IMR-90 (cell line): ENCODE results near the gene GRIK5. TPM values are rescaled to one million over a fixed set of nuclear protein-coding genes. Genes with fewer than 3 reads are reported as not detected.

Experiments
- ATAC-seq: fragments of 200-7000 bp; cut with Tn5 transposase; 2 replicates; pipeline ENCODE4 v1.9.1; 2020; ENCODE audit warnings: low read depth, mild to moderate bottlenecking, moderate library complexity
- BruUV-seq: library from RNA; stranded (reverse); fragments of 400-500 nt; replicated peaks from 2 replicates; lab custom pipeline; 2021; lab: Mats Ljungman, UMichigan
- CTCF ChIA-PET: fragments of 300-600 bp; formaldehyde crosslinking; extraction: SDS; loops from one replicate; lab custom pipeline; 2021; ENCODE audit warnings: antibody characterized with exemption; lab: Yijun Ruan, JAX
- POLR2A ChIA-PET: fragments of 300-600 bp; sonication (Branson Sonifier 250); formaldehyde crosslinking; loops from one replicate; lab custom pipeline; 2022; ENCODE audit warnings: antibody characterized with exemption; ENCODE audit not compliant: unreplicated experiment; lab: Charles Lee
- DNase-seq: peaks from one replicate; pipeline ENCODE4 v3.0.0; 2013
- H2AFZ ChIP-seq: replicated peaks from 2 replicates; pipeline ENCODE3; 2013; ENCODE audit warnings: low read length, mild to moderate bottlenecking; ENCODE audit not compliant: poor library complexity
- H2AK5ac ChIP-seq: 2 replicates; pipeline ENCODE4 v1.6.1; 2013; ENCODE audit warnings: low read depth, low read length, inconsistent platforms
- H2AK9ac ChIP-seq: replicated peaks from 2 replicates; pipeline ENCODE3; 2013; ENCODE audit warnings: mild to moderate bottlenecking, low read depth, low read length, moderate library complexity; ENCODE audit not compliant: poor library complexity
- H2BK120ac ChIP-seq: 2 replicates; pipeline ENCODE4 v1.6.1; 2013; ENCODE audit warnings: low read depth, low read length, inconsistent platforms
- H2BK15ac ChIP-seq: 3 replicates; pipeline ENCODE4 v1.6.1; 2013; ENCODE audit warnings: low read depth, low read length, inconsistent platforms
- H2BK20ac ChIP-seq: 2 replicates; pipeline ENCODE4 v1.6.1; 2013; ENCODE audit warnings: low read depth, mild to moderate bottlenecking, inconsistent platforms, low read length, moderate library complexity
- H2BK5ac ChIP-seq: 2 replicates; pipeline ENCODE4 v1.6.1; 2013; ENCODE audit warnings: mild to moderate bottlenecking, low read depth, low read length, inconsistent platforms; ENCODE audit not compliant: poor library complexity, severe bottlenecking
- H3K14ac ChIP-seq: replicated peaks from 2 replicates; pipeline ENCODE4 v1.6.1; 2013; ENCODE audit warnings: low read depth, low read length, inconsistent platforms
- H3K18ac ChIP-seq: 2 replicates; pipeline ENCODE4 v1.6.1; 2013; ENCODE audit warnings: low read depth, low read length, control low read depth
- H3K23ac ChIP-seq: 2 replicates; pipeline ENCODE4 v1.6.1; 2013; ENCODE audit warnings: low read depth, low read length, inconsistent platforms
- H3K27ac ChIP-seq: 2 replicates; pipeline ENCODE4 v1.5.1; 2013; ENCODE audit warnings: mild to moderate bottlenecking, control low read depth, low read length; ENCODE audit not compliant: insufficient read depth
- H3K27me3 ChIP-seq: 2 replicates; pipeline ENCODE4 v1.6.1; 2013; ENCODE audit warnings: low read length; ENCODE audit not compliant: control insufficient read depth, insufficient read depth
- H3K36me3 ChIP-seq: 2 replicates; pipeline ENCODE4 v1.6.1; 2013; ENCODE audit warnings: low read length, mixed read lengths; ENCODE audit not compliant: control insufficient read depth, insufficient read depth
- H3K4ac ChIP-seq: 2 replicates; pipeline ENCODE4 v1.6.1; 2013; ENCODE audit warnings: low read depth, low read length, inconsistent platforms
- H3K4me1 ChIP-seq: 2 replicates; pipeline ENCODE4 v1.6.1; 2013; ENCODE audit warnings: low read length, mixed read lengths; ENCODE audit not compliant: control insufficient read depth, insufficient read depth
- H3K4me2 ChIP-seq: 2 replicates; pipeline ENCODE4 v1.6.1; 2013; ENCODE audit warnings: low read depth, mild to moderate bottlenecking, control low read depth, low read length, moderate library complexity
- H3K4me3 ChIP-seq: 2 replicates; pipeline ENCODE4 v1.5.1; 2013; ENCODE audit warnings: low read depth, mild to moderate bottlenecking, control low read depth, low read length, moderate library complexity; ENCODE audit not compliant: insufficient read depth
- H3K56ac ChIP-seq: 2 replicates; pipeline ENCODE4 v1.6.1; 2013; ENCODE audit warnings: low read length, inconsistent platforms; ENCODE audit not compliant: insufficient read depth; ENCODE audit errors: extremely low read depth
- H3K79me1 ChIP-seq, 2 experiments: 2 replicates each; pipeline ENCODE4 v1.6.1; 2013; ENCODE audit warnings: low read length in 2 of 2, inconsistent platforms in 1 of 2, low read depth in 1 of 2
- H3K9ac ChIP-seq: 2 replicates; pipeline ENCODE4 v1.6.1; 2013; ENCODE audit warnings: low read depth, low read length, control low read depth
- H3K9me1 ChIP-seq: 2 replicates; pipeline ENCODE4 v1.6.1; 2013; ENCODE audit warnings: low read length, inconsistent platforms; ENCODE audit not compliant: insufficient read depth
- H3K9me3 ChIP-seq: 2 replicates; pipeline ENCODE4 v1.6.1; 2013; ENCODE audit warnings: low read length; ENCODE audit not compliant: control insufficient read depth, insufficient read depth
- H4K20me1 ChIP-seq: 2 replicates; pipeline ENCODE4 v1.6.1; 2013; ENCODE audit warnings: low read length, inconsistent platforms; ENCODE audit not compliant: insufficient read depth
- H4K5ac ChIP-seq: 2 replicates; pipeline ENCODE4 v1.6.1; 2013; ENCODE audit warnings: mild to moderate bottlenecking, low read depth, low read length, control low read depth
- H4K8ac ChIP-seq, 2 experiments: 2 replicates each; pipeline ENCODE4 v1.6.1; 2013; ENCODE audit warnings: low read depth in 2 of 2, low read length in 2 of 2, control low read depth in 1 of 2, inconsistent platforms in 1 of 2
- H4K91ac ChIP-seq: 2 replicates; pipeline ENCODE4 v1.6.1; 2013; ENCODE audit warnings: low read depth, low read length, inconsistent platforms; ENCODE audit not compliant: insufficient read depth
- BHLHE40 ChIP-seq: fragments of 150-350 bp; IDR thresholded peaks from 2 replicates; pipeline ENCODE4 v1.6.1; 2016; ENCODE audit warnings: mild to moderate bottlenecking, low read depth, low read length
- CEBPB ChIP-seq: IDR thresholded peaks from 2 replicates; pipeline ENCODE4 v1.6.1; 2012; ENCODE audit warnings: low read depth, low read length, improper control_type of control experiment
- CHD1 ChIP-seq: IDR thresholded peaks from 2 replicates; pipeline ENCODE4 v1.6.1; 2012; ENCODE audit warnings: low read depth, low read length, improper control_type of control experiment
- FOS ChIP-seq: fragments of 150-350 bp; IDR thresholded peaks from 2 replicates; pipeline ENCODE4 v1.6.1; 2016; ENCODE audit warnings: low read depth, low read length
- MAFK ChIP-seq: IDR thresholded peaks from 2 replicates; pipeline ENCODE4 v1.6.1; 2012; ENCODE audit warnings: low read depth, low read length, improper control_type of control experiment
- MAZ ChIP-seq: IDR thresholded peaks from 2 replicates; pipeline ENCODE4 v1.6.1; 2012; ENCODE audit warnings: low read depth, mild to moderate bottlenecking, low read length, improper control_type of control experiment, moderate library complexity, borderline replicate concordance
- MXI1 ChIP-seq: IDR thresholded peaks from 2 replicates; pipeline ENCODE4 v1.6.1; 2012; ENCODE audit warnings: low read depth, mild to moderate bottlenecking, low read length, moderate library complexity, borderline replicate concordance
- NFE2L2 ChIP-seq: fragments of 150-350 bp; IDR thresholded peaks from 2 replicates; pipeline ENCODE4 v1.6.1; 2016; ENCODE audit warnings: low read depth, mild to moderate bottlenecking, low read length
- POLR2A ChIP-seq: IDR thresholded peaks from 2 replicates; pipeline ENCODE4 v1.6.1; 2012; ENCODE audit warnings: mild to moderate bottlenecking, low read depth, low read length
- RAD21 ChIP-seq: IDR thresholded peaks from 2 replicates; pipeline ENCODE4 v1.6.1; 2012; ENCODE audit warnings: low read length, improper control_type of control experiment
- RCOR1 ChIP-seq: IDR thresholded peaks from 2 replicates; pipeline ENCODE4 v1.6.1; 2012; ENCODE audit warnings: mild to moderate bottlenecking, low read length, improper control_type of control experiment; ENCODE audit not compliant: insufficient replicate concordance
- RFX5 ChIP-seq: IDR thresholded peaks from 2 replicates; pipeline ENCODE4 v1.8.0; 2012; ENCODE audit warnings: low read depth, mild to moderate bottlenecking, low read length, moderate library complexity
- SMC3 ChIP-seq: fragments of 150-350 bp; IDR thresholded peaks from 2 replicates; pipeline ENCODE4 v1.6.1; 2016; ENCODE audit warnings: low read depth, mild to moderate bottlenecking, antibody characterized with exemption, low read length, moderate library complexity
- WGBS, 2 experiments: methylation state at CpG; one replicate each; pipeline versions ENCODE4 v1.1.5 to v1.1.7; 2013; ENCODE audit warnings: missing lambda C conversion rate in 2 of 2; ENCODE audit not compliant: insufficient read length in 1 of 2; ENCODE audit errors: extremely low coverage in 2 of 2; 5-methylcytosine and 5-hydroxymethylcytosine counted together
- dilution Hi-C: fragments of 300-500 bp; cut with HindIII; formaldehyde crosslinking; loops from one replicate; pipeline ENCODE4 v1.14.3; 2018; ENCODE audit warnings: low sequenced_read_pairs; ENCODE audit not compliant: unreplicated experiment
- in situ Hi-C: fragments of 300-500 bp; cut with MboI; formaldehyde crosslinking; loops from 3 replicates; pipeline ENCODE4 v1.14.3; 2019; ENCODE audit warnings: low sequenced_read_pairs, inconsistent platforms, mixed read lengths
- intact Hi-C: fragments of 100-400 bp; cut with micrococcal nuclease; formaldehyde crosslinking; loops from 2 replicates; pipeline ENCODE4 v1.10.0; 2022
- polyA plus RNA-seq, 3 experiments: library from polyadenylated mRNA; depleted of rRNA; stranded (reverse); fragments of >200 nt; gene quantifications; 2 replicates each; pipeline ENCODE4 v1.2.3, GENCODE V29; 2012; ENCODE audit warnings: low replicate concordance in 1 of 3
- total RNA-seq: library from RNA; depleted of rRNA; stranded (reverse); fragments of >200 nt; gene quantifications from 2 replicates; pipeline ENCODE4 v1.2.3, GENCODE V29; 2012
- TF ChIP-seq, protein P1 (sequence below): conservative IDR thresholded peaks from 2 replicates; pipeline ENCODE4 v1.5.1; 2012; ENCODE audit warnings: mild to moderate bottlenecking, low read depth, low read length, improper control_type of control experiment
- TF ChIP-seq, protein P2 (sequence below): fragments of 150-350 bp; IDR thresholded peaks from 2 replicates; pipeline ENCODE4 v1.6.1; 2017; ENCODE audit warnings: mild to moderate bottlenecking, antibody characterized with exemption, low read length, low read depth
- TF ChIP-seq, protein P3 (sequence below): fragments of 150-350 bp; IDR thresholded peaks from 2 replicates; pipeline ENCODE4 v1.6.1; 2016; ENCODE audit warnings: low read depth, mild to moderate bottlenecking, low read length, moderate library complexity, borderline replicate concordance

Gene GRIK5
- total and polyA plus RNA-seq, 2 of the 4 experiments (the other 2 are of a cell fraction), result 0.10 TPM; not detected in 1

DNA sequence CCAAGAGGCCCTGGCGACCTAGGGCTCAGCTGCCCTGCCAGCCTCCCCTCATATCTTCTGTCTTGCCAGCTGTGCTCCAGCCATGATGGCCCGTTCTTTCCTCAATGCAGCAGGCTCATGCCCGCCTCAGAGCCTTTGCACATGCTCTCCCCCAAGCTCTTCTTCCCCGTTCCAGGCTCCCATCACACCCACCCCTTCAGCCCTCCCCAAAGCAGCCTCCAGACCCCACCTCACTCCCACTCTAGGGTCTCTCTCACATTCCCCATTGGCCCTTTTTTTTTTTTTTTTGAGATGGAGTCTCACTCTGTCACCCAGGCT, 46.1 kb downstream of the GRIK5 start:
- Histone ChIP-seq H3K4ac (no peak overlapping the region), H3K23ac (no peak overlapping the region), H3K4me3 (no peak overlapping the region), H2BK20ac (no peak overlapping the region), H4K91ac (no peak overlapping the region), H3K36me3 (no peaks in the 10 kb centered on the region), H3K27ac (no peak overlapping the region), H4K8ac (no peak overlapping the region), H2BK5ac (no peak overlapping the region), H3K14ac (no peak overlapping the region), H4K20me1 (no peaks in the 10 kb centered on the region), H2BK120ac (no peak overlapping the region), H2BK15ac (no peak overlapping the region), H3K9me3 (no peaks in the 10 kb centered on the region), H2AK9ac (no peak overlapping the region), H3K9me1 (no peaks in the 10 kb centered on the region), H3K18ac (no peak overlapping the region), H2AFZ (no peak overlapping the region), H3K4me2 (no peak overlapping the region), H3K27me3 (peaks cover 13% of the 10 kb centered on the region), H3K79me1 (no peaks in the 10 kb centered on the region), H3K9ac (no peak overlapping the region), H4K5ac (no peak overlapping the region), H3K56ac (no peak overlapping the region), H2AK5ac (no peak overlapping the region), H3K4me1 (peaks cover 13% of the 10 kb centered on the region)
- dilution Hi-C loops (no loop called here), in situ Hi-C loops (no loop called here), intact Hi-C loops (no loop called here)
- WGBS, 2 experiments, result 50% methylated on average over 2 of the region's 4 CpGs; no CpG with 5 or more reads in 1 of the 2 experiments
- ATAC-seq (no peak), DNase-seq (no peak)
- TF ChIP-seq BHLHE40 (no peak), RAD21 (no peak), CEBPB (no peak), POLR2A (no peak), RFX5 (no peak), FOS (no peak), SMC3 (no peak), MXI1 (no peak), RCOR1 (no peak), MAFK (no peak), MAZ (no peak), NFE2L2 (no peak), CHD1 (no peak)
- TF ChIP-seq, protein P1, sequence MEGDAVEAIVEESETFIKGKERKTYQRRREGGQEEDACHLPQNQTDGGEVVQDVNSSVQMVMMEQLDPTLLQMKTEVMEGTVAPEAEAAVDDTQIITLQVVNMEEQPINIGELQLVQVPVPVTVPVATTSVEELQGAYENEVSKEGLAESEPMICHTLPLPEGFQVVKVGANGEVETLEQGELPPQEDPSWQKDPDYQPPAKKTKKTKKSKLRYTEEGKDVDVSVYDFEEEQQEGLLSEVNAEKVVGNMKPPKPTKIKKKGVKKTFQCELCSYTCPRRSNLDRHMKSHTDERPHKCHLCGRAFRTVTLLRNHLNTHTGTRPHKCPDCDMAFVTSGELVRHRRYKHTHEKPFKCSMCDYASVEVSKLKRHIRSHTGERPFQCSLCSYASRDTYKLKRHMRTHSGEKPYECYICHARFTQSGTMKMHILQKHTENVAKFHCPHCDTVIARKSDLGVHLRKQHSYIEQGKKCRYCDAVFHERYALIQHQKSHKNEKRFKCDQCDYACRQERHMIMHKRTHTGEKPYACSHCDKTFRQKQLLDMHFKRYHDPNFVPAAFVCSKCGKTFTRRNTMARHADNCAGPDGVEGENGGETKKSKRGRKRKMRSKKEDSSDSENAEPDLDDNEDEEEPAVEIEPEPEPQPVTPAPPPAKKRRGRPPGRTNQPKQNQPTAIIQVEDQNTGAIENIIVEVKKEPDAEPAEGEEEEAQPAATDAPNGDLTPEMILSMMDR, result no peak
- TF ChIP-seq, protein P2, sequence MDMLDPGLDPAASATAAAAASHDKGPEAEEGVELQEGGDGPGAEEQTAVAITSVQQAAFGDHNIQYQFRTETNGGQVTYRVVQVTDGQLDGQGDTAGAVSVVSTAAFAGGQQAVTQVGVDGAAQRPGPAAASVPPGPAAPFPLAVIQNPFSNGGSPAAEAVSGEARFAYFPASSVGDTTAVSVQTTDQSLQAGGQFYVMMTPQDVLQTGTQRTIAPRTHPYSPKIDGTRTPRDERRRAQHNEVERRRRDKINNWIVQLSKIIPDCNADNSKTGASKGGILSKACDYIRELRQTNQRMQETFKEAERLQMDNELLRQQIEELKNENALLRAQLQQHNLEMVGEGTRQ, result no peak
- TF ChIP-seq, protein P3, sequence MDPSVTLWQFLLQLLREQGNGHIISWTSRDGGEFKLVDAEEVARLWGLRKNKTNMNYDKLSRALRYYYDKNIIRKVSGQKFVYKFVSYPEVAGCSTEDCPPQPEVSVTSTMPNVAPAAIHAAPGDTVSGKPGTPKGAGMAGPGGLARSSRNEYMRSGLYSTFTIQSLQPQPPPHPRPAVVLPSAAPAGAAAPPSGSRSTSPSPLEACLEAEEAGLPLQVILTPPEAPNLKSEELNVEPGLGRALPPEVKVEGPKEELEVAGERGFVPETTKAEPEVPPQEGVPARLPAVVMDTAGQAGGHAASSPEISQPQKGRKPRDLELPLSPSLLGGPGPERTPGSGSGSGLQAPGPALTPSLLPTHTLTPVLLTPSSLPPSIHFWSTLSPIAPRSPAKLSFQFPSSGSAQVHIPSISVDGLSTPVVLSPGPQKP, result no peak
- ChIA-PET CTCF (interaction anchor here (0.7 kb wide), 1 partner anchor 12 kb away, joined by 3 read pairs; no protein-coding TSS in a partner anchor), POLR2A (no interaction called here)
- BruUV-seq, result no TSS peak
